Osteoblast (primary cell): ENCODE data around the gene CREB5. TPM values are rescaled to one million over a fixed set of nuclear protein-coding genes. Genes with fewer than 3 reads are reported as not detected.

Experiments
- DNase-seq: peaks from one replicate; pipeline ENCODE4 v3.0.0; 2011; ENCODE audit warnings: low spot score, mixed read lengths; ENCODE audit not compliant: insufficient read length; ENCODE audit errors: missing footprints
- H2AFZ ChIP-seq: 2 replicates; pipeline ENCODE4 v1.6.0; 2011; ENCODE audit warnings: mild to moderate bottlenecking, low read length
- H3K27ac ChIP-seq: 2 replicates; pipeline ENCODE4 v1.5.1; 2011; ENCODE audit warnings: mild to moderate bottlenecking, low read depth, low read length, moderate library complexity
- H3K27me3 ChIP-seq: 2 replicates; pipeline ENCODE4 v1.6.0; 2012; ENCODE audit warnings: mild to moderate bottlenecking, control low read depth, inconsistent platforms, low read length, moderate library complexity; ENCODE audit not compliant: insufficient read depth
- H3K36me3 ChIP-seq: 2 replicates; pipeline ENCODE4 v1.5.1; 2011; ENCODE audit warnings: mild to moderate bottlenecking, low read length, control low read depth, moderate library complexity; ENCODE audit not compliant: insufficient read depth
- H3K4me1 ChIP-seq: 2 replicates; pipeline ENCODE4 v1.5.1; 2011; ENCODE audit warnings: mild to moderate bottlenecking, low read length, control low read depth, moderate library complexity; ENCODE audit not compliant: insufficient read depth
- H3K4me2 ChIP-seq: 2 replicates; pipeline ENCODE4 v1.6.0; 2011; ENCODE audit warnings: mild to moderate bottlenecking, low read length; ENCODE audit not compliant: insufficient read depth
- H3K4me3 ChIP-seq: fragments of 200-600 bp; sonication (generic); 3 replicates; pipeline ENCODE4 v1.5.1; 2012; ENCODE audit warnings: mild to moderate bottlenecking, low read length, inconsistent platforms; ENCODE audit not compliant: insufficient read depth
- H3K79me2 ChIP-seq: 2 replicates; pipeline ENCODE4 v1.6.0; 2012; ENCODE audit warnings: mild to moderate bottlenecking, low read length, control low read depth, inconsistent platforms; ENCODE audit not compliant: insufficient read depth
- H3K9me3 ChIP-seq: 2 replicates; pipeline ENCODE4 v1.5.1; 2011; ENCODE audit warnings: low read depth, low read length, control low read depth
- H4K20me1 ChIP-seq: 2 replicates; pipeline ENCODE4 v1.6.0; 2012; ENCODE audit warnings: mild to moderate bottlenecking, low read length, control low read depth; ENCODE audit not compliant: insufficient read depth
- CTCF ChIP-seq: IDR thresholded peaks from 2 replicates; pipeline ENCODE4 v1.5.1; 2011; ENCODE audit warnings: mild to moderate bottlenecking, low read depth, low read length, moderate library complexity; ENCODE audit errors: extremely low read depth
- total RNA-seq: library from RNA; depleted of rRNA; stranded (reverse); fragments of >200 nt; gene quantifications from 2 replicates; pipeline ENCODE4 v1.2.3, GENCODE V29; 2012

The CREB5 gene
- total RNA-seq, 1 donor = 5.1 TPM

GRCh38 chr7:28539289-28539981 lies 127.1 kb downstream of the CREB5 start:
- no peak for TF ChIP-seq CTCF

GRCh38 chr7:28542410-28542809 lies 130.1 kb downstream of the CREB5 start:
- H3K4me2 ChIP-seq = no peak overlapping the region
- H3K27me3 ChIP-seq = no peaks in the 10 kb centered on the region
- H4K20me1 ChIP-seq = no peaks in the 10 kb centered on the region
- H3K79me2 ChIP-seq = no peaks in the 10 kb centered on the region
- no peak overlapping the region for H2AFZ ChIP-seq
- no peak for DNase-seq
- no peak overlapping the region for H3K4me3 ChIP-seq
- TF ChIP-seq CTCF = no peak
- no peaks in the 10 kb centered on the region for H3K4me1 ChIP-seq
- H3K36me3 ChIP-seq = no peaks in the 10 kb centered on the region
- no peaks in the 10 kb centered on the region for H3K9me3 ChIP-seq
- H3K27ac ChIP-seq = no peak overlapping the region

More at GRCh38 chr7:28539289-28539981, 127.1 kb downstream of the CREB5 start:
- H3K27me3 ChIP-seq = no peaks in the 10 kb centered on the region
- no peaks in the 10 kb centered on the region for H3K79me2 ChIP-seq
- H3K9me3 ChIP-seq = no peaks in the 10 kb centered on the region
- DNase-seq = no peak
- H3K4me2 ChIP-seq = no peak overlapping the region
- H4K20me1 ChIP-seq = no peaks in the 10 kb centered on the region
- H2AFZ ChIP-seq = no peak overlapping the region
- no peak overlapping the region for H3K4me3 ChIP-seq
- no peak overlapping the region for H3K27ac ChIP-seq
- no peaks in the 10 kb centered on the region for H3K36me3 ChIP-seq
- peaks cover 14% of the 10 kb centered on the region for H3K4me1 ChIP-seq

GRCh38 chr7:28544453-28545117 lies 132.3 kb downstream of the CREB5 start:
- Histone ChIP-seq H3K27me3 (no peaks in the 10 kb centered on the region), H3K4me2 (no peak overlapping the region), H3K9me3 (no peaks in the 10 kb centered on the region), H3K27ac (no peak overlapping the region), H3K79me2 (no peaks in the 10 kb centered on the region), H3K4me1 (no peaks in the 10 kb centered on the region), H4K20me1 (no peaks in the 10 kb centered on the region), H3K36me3 (no peaks in the 10 kb centered on the region), H3K4me3 (no peak overlapping the region), H2AFZ (no peak overlapping the region)
- peak; percentile 65 for DNase-seq
- TF ChIP-seq CTCF = no peak

- H3K27me3 ChIP-seq = no peaks in the 10 kb centered on the region
- H4K20me1 ChIP-seq = no peaks in the 10 kb centered on the region
- TF ChIP-seq CTCF = no peak
These were observed 133.7 kb downstream of the CREB5 start for GRCh38 chr7:28546067-28546466.

More at GRCh38 chr7:28546067-28546466, 133.7 kb downstream of the CREB5 start:
- H3K4me3 ChIP-seq = no peak overlapping the region
- no peak overlapping the region for H3K4me2 ChIP-seq
- H2AFZ ChIP-seq = no peak overlapping the region
- no peaks in the 10 kb centered on the region for H3K36me3 ChIP-seq
- DNase-seq = no peak
- H3K9me3 ChIP-seq = no peaks in the 10 kb centered on the region
- H3K4me1 ChIP-seq = no peaks in the 10 kb centered on the region
- no peak overlapping the region for H3K27ac ChIP-seq
- no peaks in the 10 kb centered on the region for H3K79me2 ChIP-seq
